Mucosa of gallbladder (tissue), 1 donor: Measurements from ENCODE around the gene RIOX2. TPM values are rescaled to one million over a fixed set of nuclear protein-coding genes. Genes with fewer than 3 reads are reported as not detected.
"Not testable (repeated sequence)": the region's sequence is repeated elsewhere in the genome, so short reads cannot be mapped to it uniquely, and the experiment has no call there.

Source experiments
- DNase-seq: peaks from one replicate; pipeline ENCODE4 v3.0.0-alpha.2; 2020; ENCODE audit warnings: low spot score
- total RNA-seq: library from RNA; stranded (reverse); gene quantifications from one replicate; pipeline ENCODE4 v1.2.1, GENCODE V29; 2021
- donor health status: DM: no; HTN: no; CAD: no.

The RIOX2 gene
- 18.6 TPM for total RNA-seq

GRCh38 chr3:97971679-97972567 lies at the start of gene RIOX2:
TSS of gene RIOX2 (minus strand) at chr3:97972431. CDS start at chr3:97967593, 4,838 bp downstream.
- peak; percentile 72 for DNase-seq

- DNase-seq, result no peak
Observed at GRCh38 chr3:98020412-98020811, 48.2 kb upstream of the RIOX2 start.

- no peak for DNase-seq
Observed at GRCh38 chr3:98018301-98018700, 46.1 kb upstream of the RIOX2 start.

GRCh38 chr3:98014268-98014585 lies 42.0 kb upstream of the RIOX2 start:
- DNase-seq, result no peak

- DNase-seq, result no peak
Observed at GRCh38 chr3:98013411-98014267, 41.4 kb upstream of the RIOX2 start.

- no peak for DNase-seq
Observed at GRCh38 chr3:98012979-98013378, 40.7 kb upstream of the RIOX2 start.

GRCh38 chr3:98010883-98011449 lies 38.7 kb upstream of the RIOX2 start:
- not testable (repeated sequence) for DNase-seq

GRCh38 chr3:98010194-98010882 lies 38.1 kb upstream of the RIOX2 start:
- no peak for DNase-seq

GRCh38 chr3:98008855-98009254 lies 36.6 kb upstream of the RIOX2 start:
- no peak for DNase-seq

GRCh38 chr3:98005438-98005837 lies 33.2 kb upstream of the RIOX2 start:
- DNase-seq, result no peak

- DNase-seq, result no peak
Observed at GRCh38 chr3:98004721-98005120, 32.5 kb upstream of the RIOX2 start.

GRCh38 chr3:98003306-98003969 lies 31.2 kb upstream of the RIOX2 start:
- no peak for DNase-seq

GRCh38 chr3:98002717-98003116 lies 30.5 kb upstream of the RIOX2 start:
- no peak for DNase-seq

- DNase-seq, result no peak
Observed at GRCh38 chr3:97999994-98000393, 27.8 kb upstream of the RIOX2 start.

GRCh38 chr3:97999103-97999502 lies 26.9 kb upstream of the RIOX2 start:
- no peak for DNase-seq

- DNase-seq, result no peak
Observed at GRCh38 chr3:97996988-97997387, 24.8 kb upstream of the RIOX2 start.

GRCh38 chr3:97994328-97994945 lies 22.2 kb upstream of the RIOX2 start:
- no peak for DNase-seq

- no peak for DNase-seq
Observed at GRCh38 chr3:97993526-97993925, 21.3 kb upstream of the RIOX2 start.

GRCh38 chr3:97992547-97993173 lies 20.4 kb upstream of the RIOX2 start:
- no peak for DNase-seq

- no peak for DNase-seq
Observed at GRCh38 chr3:97991293-97991682, 19.1 kb upstream of the RIOX2 start.
